ENCODE data around the gene DCLRE1B. TPM values are rescaled to one million over a fixed set of nuclear protein-coding genes. Genes with fewer than 3 reads are reported as not detected.
A peak's percentile ranks its signal among the peaks of the same experiment; 100 is the strongest.

Gene DCLRE1B
- total RNA-seq (2022) (6.0 and 6.9 TPM in 2 replicates), Bru-seq, nascent RNA (percentile 58 among the genes with signal in this experiment), BruChase-seq, experiment 1, labeled RNA remaining after a 2-hour chase (percentile 81 among the genes with signal in this experiment), BruChase-seq, experiment 2, labeled RNA remaining after a 6-hour chase (percentile 54 among the genes with signal in this experiment)
- long read RNA-seq, partial matches to known transcripts, result 0 of 12 reads
- long read RNA-seq, other reads (novel, unspliced or antisense), result 7 of 12 reads

- BruUV-seq (replicated peaks), result no TSS peak
- H3K27me3 Mint-ChIP-seq (ENCODE audit: insufficient read depth, unreplicated experiment), result no peaks in the 10 kb centered on the region
- intact Hi-C loops (cut with micrococcal nuclease; ENCODE audit: unreplicated experiment), result loop anchor here (1.0 kb wide), 3 partner anchors 24 to 93 kb away; partner anchors contain the start of genes HIPK1 and RSBN1
- Histone ChIP-seq H3K27me3 (replicated peaks; ENCODE audit: control insufficient read depth, insufficient read depth, low read length) (no peaks in the 10 kb centered on the region), H3K4me1 (peaks cover 7% of the 10 kb centered on the region), H3K9me3 (no peaks in the 10 kb centered on the region), H3K36me3 (ENCODE audit: control insufficient read depth, insufficient read depth, low read length) (no peaks in the 10 kb centered on the region), H3K4me3 (ENCODE audit: low read depth, low read length) (peak within 1 kb of the TSS; percentile 65)
- peak in 1 of 2 experiments; percentile 66 for TF ChIP-seq CTCF (IDR thresholded peaks at IDR 0.05; ENCODE audit: insufficient read depth in 1 of 2, low read depth in 1 of 2, low read length in 1 of 2, severe bottlenecking in 1 of 2, unreplicated experiment in 1 of 2)
- H3K4me1 Mint-ChIP-seq (ENCODE audit: low read depth, unreplicated experiment), result no peaks in the 10 kb centered on the region
- peak within 1 kb of the TSS; percentile 96 for H3K27ac Mint-ChIP-seq (ENCODE audit: unreplicated experiment)
- no peaks in the 10 kb centered on the region for H3K36me3 Mint-ChIP-seq (ENCODE audit: insufficient read depth, unreplicated experiment)
- ChIA-PET CTCF (interaction anchor here (1.8 kb wide), 1 partner anchor 24 kb away, joined by 12 read pairs; the partner anchor contains the start of gene HIPK1), POLR2A (interaction anchor here (0.6 to 1.5 kb wide), 3 partner anchors 24 to 93 kb away, joined by 3 to 8 read pairs (median 5); partner anchors contain the start of genes HIPK1 and RSBN1)
- peak; percentile 97 to 98 for DNase-seq
- H3K9me3 Mint-ChIP-seq (ENCODE audit: unreplicated experiment), result no peaks in the 10 kb centered on the region
- H3K4me3 Mint-ChIP-seq (ENCODE audit: unreplicated experiment), result peak within 1 kb of the TSS; percentile 99
These were observed at the start of gene DCLRE1B, which contains the start of gene AP4B1 for GRCh38 chr1:113904674-113905434. TSS of gene DCLRE1B (plus strand) at chr1:113905326. CDS start at chr1:113905587, 261 bp downstream. TSS of gene AP4B1 (minus strand) at chr1:113904799. CDS start at chr1:113904717, 82 bp downstream.

- Histone ChIP-seq H3K27me3 (replicated peaks; ENCODE audit: control insufficient read depth, insufficient read depth, low read length) (no peaks in the 10 kb centered on the region), H3K4me3 (ENCODE audit: low read depth, low read length) (no peak overlapping the region), H3K36me3 (ENCODE audit: control insufficient read depth, insufficient read depth, low read length) (no peaks in the 10 kb centered on the region), H3K4me1 (no peaks in the 10 kb centered on the region), H3K9me3 (no peaks in the 10 kb centered on the region)
- no peak for TF ChIP-seq CTCF (IDR thresholded peaks at IDR 0.05; ENCODE audit: insufficient read depth in 1 of 2, low read depth in 1 of 2, low read length in 1 of 2, severe bottlenecking in 1 of 2, unreplicated experiment in 1 of 2)
- H3K27ac Mint-ChIP-seq (ENCODE audit: unreplicated experiment), result no peak overlapping the region
- no peaks in the 10 kb centered on the region for H3K4me1 Mint-ChIP-seq (ENCODE audit: low read depth, unreplicated experiment)
- no peaks in the 10 kb centered on the region for H3K9me3 Mint-ChIP-seq (ENCODE audit: unreplicated experiment)
- no peak overlapping the region for H3K4me3 Mint-ChIP-seq (ENCODE audit: unreplicated experiment)
- no peaks in the 10 kb centered on the region for H3K36me3 Mint-ChIP-seq (ENCODE audit: insufficient read depth, unreplicated experiment)
- BruUV-seq (replicated peaks), result no TSS peak
- no peaks in the 10 kb centered on the region for H3K27me3 Mint-ChIP-seq (ENCODE audit: insufficient read depth, unreplicated experiment)
- POLR2A ChIA-PET, result no interaction called here
- intact Hi-C loops (cut with micrococcal nuclease; ENCODE audit: unreplicated experiment), result loop anchor here (5.0 kb wide), 1 partner anchor 636 kb away; no protein-coding TSS in a partner anchor
- DNase-seq, result no peak
- CTCF ChIA-PET, result no interaction called here
These were observed 49.3 kb upstream of the DCLRE1B start for GRCh38 chr1:113855630-113856400.

GRCh38 chr1:113856401-113856790, 48.7 kb upstream of the DCLRE1B start:
- POLR2A ChIA-PET, result no interaction called here

More at GRCh38 chr1:113856401-113856790, 48.7 kb upstream of the DCLRE1B start:
- no peak for TF ChIP-seq CTCF (IDR thresholded peaks at IDR 0.05; ENCODE audit: insufficient read depth in 1 of 2, low read depth in 1 of 2, low read length in 1 of 2, severe bottlenecking in 1 of 2, unreplicated experiment in 1 of 2)
- no peak for DNase-seq
- Histone ChIP-seq H3K4me3 (ENCODE audit: low read depth, low read length) (no peak overlapping the region), H3K9me3 (no peaks in the 10 kb centered on the region), H3K36me3 (ENCODE audit: control insufficient read depth, insufficient read depth, low read length) (no peaks in the 10 kb centered on the region), H3K4me1 (no peaks in the 10 kb centered on the region), H3K27me3 (replicated peaks; ENCODE audit: control insufficient read depth, insufficient read depth, low read length) (no peaks in the 10 kb centered on the region)
- Mint-ChIP-seq H3K27ac (ENCODE audit: unreplicated experiment) (no peak overlapping the region), H3K36me3 (ENCODE audit: insufficient read depth, unreplicated experiment) (no peaks in the 10 kb centered on the region), H3K9me3 (ENCODE audit: unreplicated experiment) (no peaks in the 10 kb centered on the region), H3K4me1 (ENCODE audit: low read depth, unreplicated experiment) (no peaks in the 10 kb centered on the region), H3K4me3 (ENCODE audit: unreplicated experiment) (no peak overlapping the region), H3K27me3 (ENCODE audit: insufficient read depth, unreplicated experiment) (no peaks in the 10 kb centered on the region)
- BruUV-seq (replicated peaks), result no TSS peak
- CTCF ChIA-PET, result no interaction called here
- intact Hi-C loops (cut with micrococcal nuclease; ENCODE audit: unreplicated experiment), result loop anchor here (5.0 kb wide), 1 partner anchor 636 kb away; no protein-coding TSS in a partner anchor

All from Caco-2 (cell line).